ENCODE measurements around the gene CDYL2.

DNA sequence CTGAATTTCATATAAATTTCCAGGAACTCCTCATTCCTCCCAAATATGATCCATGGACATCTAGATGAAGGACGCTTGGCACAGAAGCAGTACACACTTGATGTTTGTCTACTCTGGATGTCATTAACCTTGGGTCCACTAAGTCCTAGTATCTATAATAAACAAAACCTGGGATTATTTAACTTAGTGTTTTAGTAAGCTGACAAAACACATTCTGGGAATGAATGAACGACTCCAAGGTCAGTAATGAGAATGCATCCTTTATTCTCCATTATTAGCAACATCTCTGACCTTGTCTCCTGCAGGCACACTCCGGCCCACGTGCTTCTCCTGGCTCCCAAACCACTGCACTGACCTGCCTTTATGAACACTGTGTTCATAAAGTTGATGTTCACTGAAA, 24.1 kb upstream of the CDYL2 start:
- TF ChIP-seq, protein P1, sequence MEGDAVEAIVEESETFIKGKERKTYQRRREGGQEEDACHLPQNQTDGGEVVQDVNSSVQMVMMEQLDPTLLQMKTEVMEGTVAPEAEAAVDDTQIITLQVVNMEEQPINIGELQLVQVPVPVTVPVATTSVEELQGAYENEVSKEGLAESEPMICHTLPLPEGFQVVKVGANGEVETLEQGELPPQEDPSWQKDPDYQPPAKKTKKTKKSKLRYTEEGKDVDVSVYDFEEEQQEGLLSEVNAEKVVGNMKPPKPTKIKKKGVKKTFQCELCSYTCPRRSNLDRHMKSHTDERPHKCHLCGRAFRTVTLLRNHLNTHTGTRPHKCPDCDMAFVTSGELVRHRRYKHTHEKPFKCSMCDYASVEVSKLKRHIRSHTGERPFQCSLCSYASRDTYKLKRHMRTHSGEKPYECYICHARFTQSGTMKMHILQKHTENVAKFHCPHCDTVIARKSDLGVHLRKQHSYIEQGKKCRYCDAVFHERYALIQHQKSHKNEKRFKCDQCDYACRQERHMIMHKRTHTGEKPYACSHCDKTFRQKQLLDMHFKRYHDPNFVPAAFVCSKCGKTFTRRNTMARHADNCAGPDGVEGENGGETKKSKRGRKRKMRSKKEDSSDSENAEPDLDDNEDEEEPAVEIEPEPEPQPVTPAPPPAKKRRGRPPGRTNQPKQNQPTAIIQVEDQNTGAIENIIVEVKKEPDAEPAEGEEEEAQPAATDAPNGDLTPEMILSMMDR (conservative IDR thresholded peaks at IDR 0.05; ENCODE audit: low read depth, low read length), result no peak
- no peak for TF ChIP-seq EZH2 (IDR thresholded peaks at IDR 0.05; ENCODE audit: low read length, unreplicated experiment)
